PFSK-1 (cell line): ENCODE measurements around the gene CASP10.

ENCODE experiments used
- FOXP2 ChIP-seq: optimal IDR thresholded peaks from 2 replicates; pipeline ENCODE3; 2011; ENCODE audit warnings: borderline replicate concordance, control low read depth, inconsistent platforms; ENCODE audit not compliant: insufficient read depth; ENCODE audit errors: extremely low read length, extremely low read depth
- POLR2AphosphoS5 ChIP-seq: IDR thresholded peaks from 2 replicates; pipeline ENCODE4 v1.6.1; 2012; ENCODE audit warnings: low read depth, mild to moderate bottlenecking, control low read depth, low read length, moderate library complexity
- REST ChIP-seq, 2 experiments: IDR thresholded peaks; 2 replicates each; pipeline versions ENCODE4 v1.6.1 to v1.8.0; 2011 to 2012; ENCODE audit warnings: low read depth in 2 of 2, low read length in 2 of 2, control low read depth in 1 of 2, inconsistent platforms in 1 of 2, mild to moderate bottlenecking in 1 of 2, moderate library complexity in 1 of 2; ENCODE audit not compliant: insufficient read depth in 1 of 2
- SIN3A ChIP-seq: IDR thresholded peaks from 2 replicates; pipeline ENCODE4 v1.6.1; 2012; ENCODE audit warnings: mild to moderate bottlenecking, low read length, moderate library complexity, borderline replicate concordance; ENCODE audit not compliant: insufficient read depth
- TAF1 ChIP-seq: IDR thresholded peaks from 2 replicates; pipeline ENCODE4 v1.6.1; 2012; ENCODE audit warnings: low read length, control low read depth, borderline replicate concordance; ENCODE audit not compliant: insufficient read depth

The CASP10 gene

GRCh38 chr2:201138401-201138970 lies 44.5 kb upstream of the CASP10 start:
- no peak for TF ChIP-seq SIN3A
- no peak for TF ChIP-seq TAF1
- TF ChIP-seq FOXP2, result no peak
- no peak for TF ChIP-seq POLR2AphosphoS5
- no peak for TF ChIP-seq REST (IDR thresholded peaks at IDR 0.05; ENCODE audit: insufficient read depth in 1 of 2, low read depth in 2 of 2, low read length in 2 of 2)

GRCh38 chr2:201139836-201140604 lies 42.9 kb upstream of the CASP10 start:
- no peak for TF ChIP-seq POLR2AphosphoS5
- TF ChIP-seq FOXP2, result no peak
- TF ChIP-seq TAF1, result no peak
- TF ChIP-seq REST (IDR thresholded peaks at IDR 0.05; ENCODE audit: insufficient read depth in 1 of 2, low read depth in 2 of 2, low read length in 2 of 2), result no peak
- TF ChIP-seq SIN3A, result no peak

GRCh38 chr2:201144101-201145051 lies 38.6 kb upstream of the CASP10 start:
- TF ChIP-seq POLR2AphosphoS5 (no peak), REST (IDR thresholded peaks at IDR 0.05; ENCODE audit: insufficient read depth in 1 of 2, low read depth in 2 of 2, low read length in 2 of 2) (no peak), FOXP2 (no peak), TAF1 (no peak), SIN3A (no peak)

- no peak for TF ChIP-seq FOXP2
- TF ChIP-seq POLR2AphosphoS5, result no peak
- TF ChIP-seq SIN3A, result no peak
- TF ChIP-seq TAF1, result no peak
- TF ChIP-seq REST (IDR thresholded peaks at IDR 0.05; ENCODE audit: insufficient read depth in 1 of 2, low read depth in 2 of 2, low read length in 2 of 2), result no peak
Observed at GRCh38 chr2:201148434-201148990, 34.4 kb upstream of the CASP10 start.
